Bronchial epithelial cell (primary cell): ENCODE results near the gene SERPINB7. TPM values are rescaled to one million over a fixed set of nuclear protein-coding genes. Genes with fewer than 3 reads are reported as not detected.

Source experiments
- DNase-seq: peaks from one replicate; pipeline ENCODE4 v3.0.0-alpha.2; 2010; ENCODE audit warnings: low read depth
- FAIRE-seq: peaks from 2 replicates; lab custom pipeline; 2011; peaks lifted over from hg19 to GRCh38; lab: Jason Lieb, UNC
- H3K27me3 ChIP-seq: 2 replicates; pipeline ENCODE4 v1.5.1; 2011; ENCODE audit warnings: low read length; ENCODE audit not compliant: control insufficient read depth, insufficient read depth
- H3K36me3 ChIP-seq: 2 replicates; pipeline ENCODE4 v1.5.1; 2011; ENCODE audit warnings: low read length; ENCODE audit not compliant: control insufficient read depth, insufficient read depth
- H3K4me3 ChIP-seq: 2 replicates; pipeline ENCODE4 v1.5.1; 2011; ENCODE audit warnings: mild to moderate bottlenecking, low read depth, low read length, control low read depth
- total RNA-seq: library from RNA; depleted of rRNA; stranded (reverse); fragments of >200 nt; gene quantifications from 2 replicates; pipeline ENCODE4 v1.2.1, GENCODE V29; 2014
- TF ChIP-seq, protein P1 (sequence below): IDR thresholded peaks from 2 replicates; pipeline ENCODE4 v1.5.1; 2011; ENCODE audit warnings: mild to moderate bottlenecking, moderate library complexity, low read length, control low read depth, inconsistent platforms; ENCODE audit not compliant: insufficient read depth, severe bottlenecking

SERPINB7 gene
- total RNA-seq, 1 donor from 2014 or later: 25.0 TPM

DNA sequence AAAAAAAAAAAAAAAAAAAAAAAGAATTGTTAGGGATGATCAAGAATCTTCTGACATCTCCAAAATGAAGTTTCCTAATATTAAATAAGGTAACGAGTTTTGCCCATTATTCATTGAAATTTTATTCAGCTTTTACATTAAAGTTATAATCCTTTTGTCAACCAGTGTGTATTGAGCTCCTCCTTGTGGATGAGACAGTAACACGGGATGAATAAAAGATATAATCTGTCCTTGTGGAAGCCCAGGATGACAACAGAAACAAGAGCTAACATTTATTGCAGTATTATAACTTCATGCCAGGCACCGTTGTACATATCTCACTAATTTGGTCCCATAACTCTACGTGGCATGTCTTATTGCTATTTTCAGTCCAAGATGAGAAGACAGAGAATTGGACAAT lies 33.4 kb upstream of the SERPINB7 start:
- DNase-seq (peak; percentile 56), FAIRE-seq (no peak)
- Histone ChIP-seq H3K4me3 (no peak overlapping the region), H3K27me3 (no peaks in the 10 kb centered on the region), H3K36me3 (no peaks in the 10 kb centered on the region)
- TF ChIP-seq, protein P1, sequence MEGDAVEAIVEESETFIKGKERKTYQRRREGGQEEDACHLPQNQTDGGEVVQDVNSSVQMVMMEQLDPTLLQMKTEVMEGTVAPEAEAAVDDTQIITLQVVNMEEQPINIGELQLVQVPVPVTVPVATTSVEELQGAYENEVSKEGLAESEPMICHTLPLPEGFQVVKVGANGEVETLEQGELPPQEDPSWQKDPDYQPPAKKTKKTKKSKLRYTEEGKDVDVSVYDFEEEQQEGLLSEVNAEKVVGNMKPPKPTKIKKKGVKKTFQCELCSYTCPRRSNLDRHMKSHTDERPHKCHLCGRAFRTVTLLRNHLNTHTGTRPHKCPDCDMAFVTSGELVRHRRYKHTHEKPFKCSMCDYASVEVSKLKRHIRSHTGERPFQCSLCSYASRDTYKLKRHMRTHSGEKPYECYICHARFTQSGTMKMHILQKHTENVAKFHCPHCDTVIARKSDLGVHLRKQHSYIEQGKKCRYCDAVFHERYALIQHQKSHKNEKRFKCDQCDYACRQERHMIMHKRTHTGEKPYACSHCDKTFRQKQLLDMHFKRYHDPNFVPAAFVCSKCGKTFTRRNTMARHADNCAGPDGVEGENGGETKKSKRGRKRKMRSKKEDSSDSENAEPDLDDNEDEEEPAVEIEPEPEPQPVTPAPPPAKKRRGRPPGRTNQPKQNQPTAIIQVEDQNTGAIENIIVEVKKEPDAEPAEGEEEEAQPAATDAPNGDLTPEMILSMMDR: peak; percentile 55

DNA sequence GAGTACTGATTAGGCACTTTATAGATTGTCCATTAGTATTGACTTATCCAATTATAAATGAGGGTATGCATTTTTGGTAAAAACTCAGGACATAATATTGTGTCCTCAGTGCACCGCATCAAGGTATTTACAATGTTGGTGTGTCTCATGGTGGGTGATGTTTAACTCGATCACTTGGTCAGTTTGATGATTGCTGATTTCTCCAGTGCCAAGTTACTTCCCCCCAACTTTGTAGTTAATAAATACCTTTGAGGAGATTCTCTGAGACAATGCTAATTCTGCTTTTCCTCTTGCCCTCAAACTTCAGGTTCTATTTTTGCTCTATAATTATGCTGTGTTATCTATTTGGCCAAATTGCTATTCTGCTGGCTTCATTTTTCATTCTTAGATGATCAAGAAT lies 28.2 kb upstream of the SERPINB7 start:
- no peak for DNase-seq
- Histone ChIP-seq H3K36me3 (no peaks in the 10 kb centered on the region), H3K27me3 (no peaks in the 10 kb centered on the region), H3K4me3 (no peak overlapping the region)
- TF ChIP-seq, protein P1: no peak
- no peak for FAIRE-seq

DNA sequence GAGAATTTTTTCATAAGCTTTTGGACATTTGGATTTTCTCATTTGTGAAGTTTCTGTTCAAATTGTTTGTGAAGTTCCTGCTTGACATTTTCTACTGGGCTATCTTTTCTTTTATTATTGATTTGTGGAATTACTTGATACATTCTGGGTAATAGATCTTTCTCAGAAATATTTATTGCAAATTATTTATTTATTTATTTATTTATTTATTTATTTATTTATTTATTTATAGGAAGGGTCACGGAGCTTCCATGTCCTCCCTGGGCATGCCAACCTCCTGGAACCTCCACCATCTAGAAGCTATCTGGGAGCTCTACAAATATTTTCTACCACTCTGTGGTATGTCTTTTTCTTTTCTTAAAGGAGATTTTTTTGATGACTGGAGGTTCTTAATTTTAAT lies 25.7 kb upstream of the SERPINB7 start:
- H3K27me3 ChIP-seq: no peaks in the 10 kb centered on the region
- H3K36me3 ChIP-seq: no peaks in the 10 kb centered on the region
- FAIRE-seq (no peak), DNase-seq (no peak)
- TF ChIP-seq, protein P1: no peak
- H3K4me3 ChIP-seq: no peak overlapping the region

DNA sequence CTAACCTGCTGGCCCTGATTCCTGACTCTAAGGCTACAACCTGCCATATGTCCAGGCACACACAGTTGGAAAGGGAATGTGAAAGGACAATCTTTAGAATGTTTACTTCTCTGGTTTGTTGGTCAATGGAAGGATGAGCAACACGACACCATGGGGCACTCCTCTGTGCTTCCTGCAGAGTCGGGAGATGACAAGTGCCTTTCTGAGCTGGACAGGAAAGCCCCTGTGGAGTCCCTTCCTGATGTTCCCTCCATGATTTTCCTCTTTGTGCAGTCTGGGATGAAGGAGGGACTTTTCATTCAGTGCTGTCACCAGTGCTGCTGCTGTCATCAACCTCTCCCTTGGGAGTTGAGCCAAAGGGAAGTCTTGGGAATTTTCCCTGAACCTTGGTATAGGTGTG lies 22.6 kb upstream of the SERPINB7 start:
- Histone ChIP-seq H3K36me3 (no peaks in the 10 kb centered on the region), H3K4me3 (no peak overlapping the region), H3K27me3 (no peaks in the 10 kb centered on the region)
- DNase-seq (no peak), FAIRE-seq (no peak)
- TF ChIP-seq, protein P1: no peak

DNA sequence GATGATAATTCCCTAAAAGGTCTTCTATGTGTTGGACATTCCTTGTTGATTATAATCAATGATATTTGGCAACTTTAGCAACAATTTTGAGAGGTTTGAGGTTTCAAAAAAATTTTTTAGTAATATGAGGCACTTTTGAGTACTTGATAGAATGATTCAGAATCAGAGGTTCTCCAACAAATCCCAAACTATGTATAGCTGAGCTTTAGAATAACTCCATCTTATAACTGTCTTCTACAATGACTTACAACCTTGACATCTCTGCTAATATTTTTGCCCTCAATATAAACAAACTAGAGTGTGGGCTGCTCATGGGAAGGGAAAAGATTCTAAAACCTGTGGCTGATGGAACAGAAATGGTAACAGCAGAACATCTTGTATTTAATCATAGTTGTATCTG lies 21.5 kb upstream of the SERPINB7 start:
- H3K36me3 ChIP-seq: no peaks in the 10 kb centered on the region
- H3K4me3 ChIP-seq: no peak overlapping the region
- DNase-seq (no peak), FAIRE-seq (no peak)
- H3K27me3 ChIP-seq: no peaks in the 10 kb centered on the region
- TF ChIP-seq, protein P1: no peak

DNA sequence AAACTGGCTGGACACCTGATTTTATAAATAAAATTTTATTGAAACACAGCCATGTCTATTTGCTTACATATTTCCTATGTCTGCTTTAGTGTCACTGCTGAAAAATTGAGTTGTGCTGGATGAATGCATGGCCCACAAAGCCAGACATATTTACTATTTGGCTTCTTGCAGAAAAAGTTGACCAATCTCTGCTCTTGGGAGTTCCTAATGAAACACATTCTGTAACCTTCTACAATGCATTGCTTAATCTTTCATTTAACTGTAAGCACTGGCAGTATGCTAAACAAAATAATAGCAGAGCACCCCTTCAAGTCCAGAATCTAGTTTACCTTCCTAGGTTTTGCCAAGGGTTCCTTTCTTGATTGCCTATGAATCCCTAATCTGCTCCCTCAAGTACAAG lies 17.7 kb upstream of the SERPINB7 start:
- TF ChIP-seq, protein P1: no peak
- no peaks in the 10 kb centered on the region for H3K36me3 ChIP-seq
- no peak for DNase-seq
- H3K27me3 ChIP-seq: no peaks in the 10 kb centered on the region
- H3K4me3 ChIP-seq: no peak overlapping the region
- no peak for FAIRE-seq
